Measurements from ENCODE around the gene LRRC8B. TPM values are rescaled to one million over a fixed set of nuclear protein-coding genes. Genes with fewer than 3 reads are reported as not detected.
"Not testable (repeated sequence)": the region's sequence is repeated elsewhere in the genome, so short reads cannot be mapped to it uniquely, and the experiment has no call there.

Gene LRRC8B
- total RNA-seq, 4 donors from 2014 or later, result 7.0 to 10.5 (median 8.7) TPM

- peaks cover 0 to 5% (median 0%) of the 10 kb centered on the region in 4 donors for H3K36me3 ChIP-seq
- 86 to 100% methylated on average over 1 of the region's 1 CpG for WGBS, 2 donors (ENCODE audit: low coverage in 1 of 2)
- H3K4me1 ChIP-seq, result no peaks in the 10 kb centered on the region
- intact Hi-C loops (cut with DNase I; ENCODE audit: low total_unique reads) (no loop called here), in situ Hi-C loops (cut with MboI; ENCODE audit: low pct_ligation_motif_present in 1 of 4, low pct_unique_long_range_greater_than_20kb in 1 of 4, low sequenced_read_pairs in 3 of 4) (no loop called here)
- H3K9me3 ChIP-seq, result no peaks in the 10 kb centered on the region
- H3K27me3 ChIP-seq, result no peaks in the 10 kb centered on the region
- no peak overlapping the region for H3K4me3 ChIP-seq
- no peak for DNase-seq
- no peak for TF ChIP-seq CTCF (IDR thresholded peaks at IDR 0.05)
- TF ChIP-seq POLR2A (IDR thresholded peaks at IDR 0.05), result no peak
- no peak for TF ChIP-seq EP300 (IDR thresholded peaks at IDR 0.05; ENCODE audit: low read depth)
- TF ChIP-seq POLR2AphosphoS5 (IDR thresholded peaks at IDR 0.05), result no peak
- no peak overlapping the region for H3K27ac ChIP-seq
Measured at GRCh38 chr1:89589515-89589914, 64.9 kb downstream of the LRRC8B start.

- intact Hi-C loops (cut with DNase I; ENCODE audit: low total_unique reads) (no loop called here), in situ Hi-C loops (cut with MboI; ENCODE audit: low pct_ligation_motif_present in 1 of 4, low pct_unique_long_range_greater_than_20kb in 1 of 4, low sequenced_read_pairs in 3 of 4) (loop anchor here in 1 of 4 donors (10.0 kb wide), 1 partner anchor 106 kb away; no protein-coding TSS in a partner anchor)
- Histone ChIP-seq H3K27ac (no peak overlapping the region), H3K4me3 (no peak overlapping the region), H3K4me1 (no peaks in the 10 kb centered on the region), H3K27me3 (no peaks in the 10 kb centered on the region), H3K9me3 (no peaks in the 10 kb centered on the region), H3K36me3 (no peaks in the 10 kb centered on the region)
- no peak for DNase-seq
- WGBS, 2 donors (ENCODE audit: low coverage in 1 of 2), result 20 to 82% methylated on average over 1 to 6 of the region's 6 CpGs
- TF ChIP-seq EP300 (IDR thresholded peaks at IDR 0.05; ENCODE audit: low read depth) (no peak), CTCF (IDR thresholded peaks at IDR 0.05) (no peak), POLR2AphosphoS5 (IDR thresholded peaks at IDR 0.05) (no peak), POLR2A (IDR thresholded peaks at IDR 0.05) (no peak)
Measured at GRCh38 chr1:89590341-89591080, 65.9 kb downstream of the LRRC8B start.

- in situ Hi-C loops (cut with MboI; ENCODE audit: low pct_ligation_motif_present in 1 of 4, low pct_unique_long_range_greater_than_20kb in 1 of 4, low sequenced_read_pairs in 3 of 4), result loop anchor here in 1 of 4 donors (10.0 kb wide), 1 partner anchor 108 kb away; no protein-coding TSS in a partner anchor
- 62 to 77% methylated on average over 5 to 13 of the region's 13 CpGs for WGBS, 2 donors (ENCODE audit: low coverage in 1 of 2)
- not testable (repeated sequence) for H3K27ac ChIP-seq
Measured at GRCh38 chr1:89592861-89593302, 68.3 kb downstream of the LRRC8B start.

GRCh38 chr1:89594096-89594740 is 69.6 kb downstream of the LRRC8B start:
- Histone ChIP-seq H3K27me3 (no peaks in the 10 kb centered on the region), H3K4me1 (no peaks in the 10 kb centered on the region), H3K9me3 (no peaks in the 10 kb centered on the region), H3K4me3 (no peak overlapping the region), H3K27ac (no peak overlapping the region), H3K36me3 (no peaks in the 10 kb centered on the region)
- intact Hi-C loops (cut with DNase I; ENCODE audit: low total_unique reads), result no loop called here
- 86 to 92% methylated on average over 4 of the region's 4 CpGs for WGBS, 2 donors (ENCODE audit: low coverage in 1 of 2)
- in situ Hi-C loops (cut with MboI; ENCODE audit: low pct_ligation_motif_present in 1 of 4, low pct_unique_long_range_greater_than_20kb in 1 of 4, low sequenced_read_pairs in 3 of 4), result loop anchor here in 1 of 4 donors (10.0 kb wide), 1 partner anchor 109 kb away; no protein-coding TSS in a partner anchor
- DNase-seq, result no peak
- no peak for TF ChIP-seq POLR2AphosphoS5 (IDR thresholded peaks at IDR 0.05)
- TF ChIP-seq CTCF (IDR thresholded peaks at IDR 0.05), result no peak
- TF ChIP-seq EP300 (IDR thresholded peaks at IDR 0.05; ENCODE audit: low read depth), result no peak
- TF ChIP-seq POLR2A (IDR thresholded peaks at IDR 0.05), result no peak

More at GRCh38 chr1:89592861-89593302, 68.3 kb downstream of the LRRC8B start:
- H3K4me3 ChIP-seq; H3K4me1 ChIP-seq; H3K9me3 ChIP-seq; intact Hi-C loops (cut with DNase I; ENCODE audit: low total_unique reads); DNase-seq; H3K36me3 ChIP-seq; H3K27me3 ChIP-seq: not testable (repeated sequence)
